Sigmoid colon (tissue), 7 donors: ENCODE results near the gene ARHGAP6. TPM values are rescaled to one million over a fixed set of nuclear protein-coding genes. Genes with fewer than 3 reads are reported as not detected.

Experiments
- DNase-seq: peaks from one replicate; pipeline ENCODE4 v3.0.0-alpha.2; 2019
- H3K27ac ChIP-seq, 4 donors: fragments of 200-600 bp; sonication (generic); one replicate each; pipeline ENCODE4 v1.5.1; 2016 to 2019; ENCODE audit warnings: mild to moderate bottlenecking in 1 of 4
- H3K27me3 ChIP-seq, 3 donors: fragments of 200-600 bp; sonication (generic); one replicate each; pipeline ENCODE4 v1.5.1; 2019; ENCODE audit warnings: mild to moderate bottlenecking in 1 of 3
- H3K36me3 ChIP-seq, 4 donors: fragments of 200-600 bp; sonication (generic); one replicate each; pipeline ENCODE4 v1.5.1; 2016 to 2019
- H3K4me1 ChIP-seq, 4 donors: fragments of 200-600 bp; sonication (generic); one replicate each; pipeline ENCODE4 v1.5.1; 2017 to 2019
- H3K4me3 ChIP-seq, 4 donors: fragments of 200-600 bp; sonication (generic); one replicate each; pipeline ENCODE4 v1.5.1; 2017 to 2019; ENCODE audit warnings: mild to moderate bottlenecking in 2 of 4, moderate library complexity in 1 of 4
- H3K9me3 ChIP-seq, 4 donors: fragments of 200-600 bp in 3 of 4; sonication (generic) in 3 of 4; one replicate each; pipeline versions ENCODE4 v1.5.1 to v1.6.1; 2013 to 2019
- EP300 ChIP-seq, 4 donors: sonication (generic); formaldehyde crosslinking; IDR thresholded peaks; one replicate each; pipeline ENCODE4 v1.6.1; 2017; ENCODE audit warnings: antibody characterized with exemption in 4 of 4
- POLR2A ChIP-seq, 2 donors: fragments of 450-650 bp; IDR thresholded peaks; one replicate each; pipeline ENCODE4 v1.6.1; 2016; ENCODE audit warnings: antibody characterized with exemption in 2 of 2, mild to moderate bottlenecking in 2 of 2, moderate library complexity in 2 of 2
- POLR2AphosphoS5 ChIP-seq, 4 donors: sonication (generic); formaldehyde crosslinking; IDR thresholded peaks; one replicate each; pipeline ENCODE4 v1.6.1; 2017; ENCODE audit warnings: antibody characterized with exemption in 4 of 4
- WGBS, 2 donors: extraction: QIAGEN DNeasy Blood & Tissue Kit; methylation state at CpG; one replicate each; pipeline ENCODE4 v1.1.7; 2013; 5-methylcytosine and 5-hydroxymethylcytosine counted together
- intact Hi-C: fragments of 100-400 bp; cut with DNase I; formaldehyde crosslinking; loops from one replicate; pipeline ENCODE4 v1.15.1; 2023
- polyA plus RNA-seq, 3 donors: library from polyadenylated mRNA; stranded (reverse); fragments of 200-250 nt; gene quantifications; one replicate each; pipeline ENCODE4 v1.2.3, GENCODE V29; 2013
- total RNA-seq, 4 donors: library from RNA; depleted of rRNA; stranded (reverse); fragments of >200 nt; gene quantifications; one replicate each; pipeline ENCODE4 v1.1.0, GENCODE V29; 2016
- TF ChIP-seq, protein P1 (sequence below), 4 experiments: fragments of 450-650 bp in 3 of 4; fragments of 200-600 bp in 1 of 4; IDR thresholded peaks; one replicate each; pipeline ENCODE4 v1.5.1; 2016 to 2019; ENCODE audit warnings: antibody characterized with exemption in 4 of 4, mild to moderate bottlenecking in 3 of 4, moderate library complexity in 2 of 4
- donor health status: healthy with polysubstance abuse.
- donor health status: Bipolar disorder and iron deficiency.
- donor health status: healthy.

Gene ARHGAP6
- total and polyA plus RNA-seq, 7 donors: 1.4 to 47.6 (median 36.2) TPM

DNA sequence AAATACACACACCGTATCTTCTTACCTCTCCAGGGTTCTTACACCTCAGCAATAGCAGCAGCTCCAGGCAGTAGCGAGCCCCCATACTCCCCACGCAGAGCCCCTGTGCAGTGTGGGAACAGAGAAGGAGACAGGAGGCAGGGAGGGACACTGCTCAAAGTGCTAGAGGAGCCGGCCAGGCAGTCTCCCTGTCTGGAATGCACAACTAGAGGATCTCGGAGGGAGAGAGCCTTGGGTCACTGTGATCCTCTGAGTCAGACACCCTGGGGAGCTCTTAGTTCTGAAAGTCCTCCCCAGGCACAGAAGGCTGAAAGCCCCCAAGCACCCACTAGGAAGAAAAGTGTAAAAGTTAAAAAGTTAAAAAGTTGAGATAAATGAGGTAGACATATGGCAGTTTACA is 356.5 kb downstream of the ARHGAP6 start:
- Histone ChIP-seq H3K27ac (no peak overlapping the region), H3K27me3 (no peaks in the 10 kb centered on the region), H3K9me3 (no peaks in the 10 kb centered on the region), H3K4me1 (peaks cover 0 to 5% (median 0%) of the 10 kb centered on the region in 4 donors), H3K36me3 (no peaks in the 10 kb centered on the region), H3K4me3 (no peak overlapping the region)
- TF ChIP-seq POLR2A (IDR thresholded peaks at IDR 0.05) (no peak), EP300 (IDR thresholded peaks at IDR 0.05) (no peak), POLR2AphosphoS5 (IDR thresholded peaks at IDR 0.05) (no peak)
- TF ChIP-seq, protein P1, sequence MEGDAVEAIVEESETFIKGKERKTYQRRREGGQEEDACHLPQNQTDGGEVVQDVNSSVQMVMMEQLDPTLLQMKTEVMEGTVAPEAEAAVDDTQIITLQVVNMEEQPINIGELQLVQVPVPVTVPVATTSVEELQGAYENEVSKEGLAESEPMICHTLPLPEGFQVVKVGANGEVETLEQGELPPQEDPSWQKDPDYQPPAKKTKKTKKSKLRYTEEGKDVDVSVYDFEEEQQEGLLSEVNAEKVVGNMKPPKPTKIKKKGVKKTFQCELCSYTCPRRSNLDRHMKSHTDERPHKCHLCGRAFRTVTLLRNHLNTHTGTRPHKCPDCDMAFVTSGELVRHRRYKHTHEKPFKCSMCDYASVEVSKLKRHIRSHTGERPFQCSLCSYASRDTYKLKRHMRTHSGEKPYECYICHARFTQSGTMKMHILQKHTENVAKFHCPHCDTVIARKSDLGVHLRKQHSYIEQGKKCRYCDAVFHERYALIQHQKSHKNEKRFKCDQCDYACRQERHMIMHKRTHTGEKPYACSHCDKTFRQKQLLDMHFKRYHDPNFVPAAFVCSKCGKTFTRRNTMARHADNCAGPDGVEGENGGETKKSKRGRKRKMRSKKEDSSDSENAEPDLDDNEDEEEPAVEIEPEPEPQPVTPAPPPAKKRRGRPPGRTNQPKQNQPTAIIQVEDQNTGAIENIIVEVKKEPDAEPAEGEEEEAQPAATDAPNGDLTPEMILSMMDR (IDR thresholded peaks at IDR 0.05): no peak
- WGBS, 2 donors: 88 to 89% methylated on average over 5 of the region's 5 CpGs
- intact Hi-C loops: no loop called here
- no peak for DNase-seq

DNA sequence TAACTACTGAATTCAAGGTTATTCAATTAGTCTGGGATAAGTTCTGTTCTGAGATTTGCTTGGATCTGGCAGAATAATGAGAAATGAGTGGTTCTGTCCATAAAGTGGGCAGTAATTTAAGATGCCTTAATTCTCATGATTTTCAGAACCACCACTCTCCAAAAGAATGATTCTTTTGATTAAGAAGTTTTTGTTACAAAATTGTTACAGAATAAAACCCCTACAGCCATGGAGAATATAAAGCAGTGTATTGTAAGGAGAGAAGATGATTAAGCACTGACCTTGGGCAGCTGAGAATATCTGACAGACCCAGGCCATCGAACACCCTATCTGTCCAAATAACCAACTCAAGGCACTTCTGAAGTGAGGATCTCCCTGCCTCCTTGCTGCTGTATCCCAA is 360.1 kb downstream of the ARHGAP6 start:
- WGBS, 2 donors: 82 to 95% methylated on average over 1 of the region's 1 CpG
- intact Hi-C loops: no loop called here
- Histone ChIP-seq H3K9me3 (no peaks in the 10 kb centered on the region), H3K27ac (no peak overlapping the region), H3K36me3 (no peaks in the 10 kb centered on the region), H3K4me1 (peaks cover 0 to 11% (median 2%) of the 10 kb centered on the region in 4 donors), H3K4me3 (no peak overlapping the region), H3K27me3 (no peaks in the 10 kb centered on the region)
- TF ChIP-seq, protein P1 (IDR thresholded peaks at IDR 0.05): no peak
- TF ChIP-seq POLR2A (IDR thresholded peaks at IDR 0.05) (no peak), EP300 (IDR thresholded peaks at IDR 0.05) (no peak), POLR2AphosphoS5 (IDR thresholded peaks at IDR 0.05) (no peak)
- no peak for DNase-seq

DNA sequence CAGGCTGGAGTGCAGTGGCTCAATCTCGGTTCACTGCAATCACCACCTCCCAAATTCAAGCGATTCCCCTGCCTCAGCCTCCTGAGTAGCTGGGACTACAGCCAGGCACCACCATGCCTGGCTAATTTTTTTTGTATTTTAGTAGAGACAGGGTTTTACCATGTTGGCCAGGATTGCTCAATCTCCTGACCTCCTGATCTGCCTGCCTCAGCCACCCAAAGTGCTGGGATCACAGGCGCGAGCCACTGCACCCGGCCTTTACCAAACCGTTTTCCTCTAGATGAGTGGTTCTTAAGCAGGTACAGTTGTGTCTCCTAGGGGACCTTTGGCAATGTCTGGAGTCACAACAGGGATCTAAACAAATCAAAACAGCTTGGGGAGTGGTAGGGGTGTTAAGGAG is 360.9 kb downstream of the ARHGAP6 start:
- H3K9me3 ChIP-seq: no peaks in the 10 kb centered on the region
- intact Hi-C loops: no loop called here
- no peaks in the 10 kb centered on the region for H3K27me3 ChIP-seq
- no peak overlapping the region for H3K27ac ChIP-seq
- H3K36me3 ChIP-seq: no peaks in the 10 kb centered on the region
- peaks cover 0 to 11% (median 2%) of the 10 kb centered on the region in 4 donors for H3K4me1 ChIP-seq
- TF ChIP-seq POLR2AphosphoS5 (IDR thresholded peaks at IDR 0.05): no peak
- TF ChIP-seq, protein P1 (IDR thresholded peaks at IDR 0.05): no peak
- TF ChIP-seq POLR2A (IDR thresholded peaks at IDR 0.05): no peak
- TF ChIP-seq EP300 (IDR thresholded peaks at IDR 0.05): no peak
- no peak for DNase-seq
- no peak overlapping the region for H3K4me3 ChIP-seq
- WGBS, 2 donors: 91 to 93% methylated on average over 6 of the region's 6 CpGs

DNA sequence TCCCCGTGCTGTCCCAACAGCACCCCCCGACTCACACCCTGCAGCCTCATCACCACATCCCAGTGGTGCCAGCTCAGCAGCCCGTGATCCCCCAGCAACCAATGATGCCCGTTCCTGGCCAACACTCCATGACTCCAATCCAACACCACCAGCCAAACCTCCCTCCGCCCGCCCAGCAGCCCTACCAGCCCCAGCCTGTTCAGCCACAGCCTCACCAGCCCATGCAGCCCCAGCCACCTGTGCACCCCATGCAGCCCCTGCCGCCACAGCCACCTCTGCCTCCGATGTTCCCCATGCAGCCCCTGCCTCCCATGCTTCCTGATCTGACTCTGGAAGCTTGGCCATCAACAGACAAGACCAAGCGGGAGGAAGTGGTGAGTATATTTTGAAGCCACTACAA is 367.1 kb downstream of the ARHGAP6 start:
- 97 to 98% methylated on average over 9 of the region's 9 CpGs for WGBS, 2 donors
- Histone ChIP-seq H3K4me1 (peaks cover 0 to 25% (median 7%) of the 10 kb centered on the region in 4 donors), H3K9me3 (no peaks in the 10 kb centered on the region), H3K36me3 (no peaks in the 10 kb centered on the region), H3K27me3 (no peaks in the 10 kb centered on the region), H3K27ac (no peak overlapping the region), H3K4me3 (no peak overlapping the region)
- intact Hi-C loops: no loop called here
- TF ChIP-seq POLR2AphosphoS5 (IDR thresholded peaks at IDR 0.05): no peak
- TF ChIP-seq, protein P1 (IDR thresholded peaks at IDR 0.05): no peak
- TF ChIP-seq EP300 (IDR thresholded peaks at IDR 0.05): no peak
- TF ChIP-seq POLR2A (IDR thresholded peaks at IDR 0.05): no peak
- DNase-seq: no peak

DNA sequence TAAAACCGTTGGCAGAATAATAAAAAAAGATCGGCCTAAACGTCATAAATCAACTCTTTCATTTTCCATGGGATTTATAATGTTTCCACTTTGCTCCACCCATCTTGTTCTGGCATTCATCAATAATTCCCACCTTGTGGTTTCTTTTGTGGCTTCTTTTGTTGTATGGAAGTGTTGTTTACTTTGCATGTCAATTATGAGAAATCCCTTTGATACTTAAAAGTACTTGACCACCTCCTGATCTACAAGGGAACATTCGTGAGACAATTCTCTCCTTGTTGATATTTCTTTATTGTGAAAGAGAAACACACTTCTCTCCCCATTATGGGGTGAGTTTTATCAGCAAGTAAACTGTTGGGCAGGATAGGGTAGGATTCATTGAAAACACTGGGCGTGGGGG is 369.7 kb downstream of the ARHGAP6 start:
- TF ChIP-seq POLR2A (IDR thresholded peaks at IDR 0.05) (no peak), EP300 (IDR thresholded peaks at IDR 0.05) (no peak), POLR2AphosphoS5 (IDR thresholded peaks at IDR 0.05) (no peak)
- TF ChIP-seq, protein P1 (IDR thresholded peaks at IDR 0.05): no peak
- intact Hi-C loops: no loop called here

More for the DNA sequence above, 369.7 kb downstream of the ARHGAP6 start:
- no peak overlapping the region for H3K4me3 ChIP-seq
- no peak for DNase-seq
- H3K9me3 ChIP-seq: no peaks in the 10 kb centered on the region
- no peaks in the 10 kb centered on the region for H3K27me3 ChIP-seq
- peak overlapping the region in 2 of 4 donors; percentile 39 to 40 for H3K27ac ChIP-seq
- H3K4me1 ChIP-seq: peaks cover 0 to 14% (median 7%) of the 10 kb centered on the region in 4 donors
- no peaks in the 10 kb centered on the region for H3K36me3 ChIP-seq
- WGBS, 2 donors: 12 to 64% methylated on average over 5 of the region's 5 CpGs
